Fibroblast of lung (primary cell): Measurements from ENCODE around the gene ANXA2.
"Not testable (repeated sequence)": the region's sequence is repeated elsewhere in the genome, so short reads cannot be mapped to it uniquely, and the experiment has no call there.

Source experiments
- EZH2 ChIP-seq: IDR thresholded peaks from 2 replicates; pipeline ENCODE4 v1.5.1; 2012; ENCODE audit warnings: low read length, control low read depth, mild to moderate bottlenecking; ENCODE audit errors: missing control alignments
- TF ChIP-seq, protein P1 (sequence below), 2 donors: IDR thresholded peaks in 1 of 2; conservative IDR thresholded peaks in 1 of 2; 1 replicate in 1 of 2; 2 replicates in 1 of 2; pipeline ENCODE4 v1.5.1; 2011 to 2012; ENCODE audit warnings: low read length in 2 of 2, control low read depth in 1 of 2, inconsistent platforms in 1 of 2, low read depth in 1 of 2, mild to moderate bottlenecking in 1 of 2

DNA sequence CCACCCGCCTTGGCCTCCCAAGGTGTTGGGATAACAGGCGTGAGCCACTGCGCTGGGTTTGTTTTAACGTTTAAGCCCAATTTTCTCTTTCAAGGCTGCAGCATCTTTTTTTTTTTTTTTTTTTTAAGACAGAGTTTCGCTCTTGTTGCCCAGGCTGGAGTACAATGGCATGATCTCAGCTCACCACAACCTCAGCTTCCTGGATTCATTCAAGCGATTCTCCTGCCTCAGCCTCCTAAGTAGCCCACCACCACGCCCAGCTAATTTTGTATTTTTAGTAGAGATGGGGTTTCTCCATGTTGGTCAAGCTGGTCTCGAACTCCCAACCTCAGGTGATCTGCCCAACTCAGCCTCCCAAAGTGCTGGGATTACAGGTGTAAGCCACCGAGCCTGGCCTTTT lies 12.6 kb upstream of the ANXA2 start:
- not testable (repeated sequence) for TF ChIP-seq EZH2
- TF ChIP-seq, protein P1, sequence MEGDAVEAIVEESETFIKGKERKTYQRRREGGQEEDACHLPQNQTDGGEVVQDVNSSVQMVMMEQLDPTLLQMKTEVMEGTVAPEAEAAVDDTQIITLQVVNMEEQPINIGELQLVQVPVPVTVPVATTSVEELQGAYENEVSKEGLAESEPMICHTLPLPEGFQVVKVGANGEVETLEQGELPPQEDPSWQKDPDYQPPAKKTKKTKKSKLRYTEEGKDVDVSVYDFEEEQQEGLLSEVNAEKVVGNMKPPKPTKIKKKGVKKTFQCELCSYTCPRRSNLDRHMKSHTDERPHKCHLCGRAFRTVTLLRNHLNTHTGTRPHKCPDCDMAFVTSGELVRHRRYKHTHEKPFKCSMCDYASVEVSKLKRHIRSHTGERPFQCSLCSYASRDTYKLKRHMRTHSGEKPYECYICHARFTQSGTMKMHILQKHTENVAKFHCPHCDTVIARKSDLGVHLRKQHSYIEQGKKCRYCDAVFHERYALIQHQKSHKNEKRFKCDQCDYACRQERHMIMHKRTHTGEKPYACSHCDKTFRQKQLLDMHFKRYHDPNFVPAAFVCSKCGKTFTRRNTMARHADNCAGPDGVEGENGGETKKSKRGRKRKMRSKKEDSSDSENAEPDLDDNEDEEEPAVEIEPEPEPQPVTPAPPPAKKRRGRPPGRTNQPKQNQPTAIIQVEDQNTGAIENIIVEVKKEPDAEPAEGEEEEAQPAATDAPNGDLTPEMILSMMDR (conservative IDR thresholded peaks at IDR 0.05 in 1 of 2, IDR thresholded peaks at IDR 0.05 in 1 of 2; ENCODE audit: low read depth in 1 of 2, low read length in 2 of 2) = not testable (repeated sequence)
